GM12875 (cell line): ENCODE measurements around the gene CHTOP.

ENCODE experiments used
- H3K4me3 ChIP-seq: one replicate; pipeline ENCODE4 v1.5.1; 2011; ENCODE audit warnings: low read depth, low read length, control low read depth
- TF ChIP-seq, protein P1 (sequence below): IDR thresholded peaks from 2 replicates; pipeline ENCODE4 v1.5.1; 2011; ENCODE audit warnings: low read depth, mild to moderate bottlenecking, control low read depth, inconsistent platforms, low read length, moderate library complexity, borderline replicate concordance; ENCODE audit not compliant: insufficient read depth

CHTOP gene

DNA sequence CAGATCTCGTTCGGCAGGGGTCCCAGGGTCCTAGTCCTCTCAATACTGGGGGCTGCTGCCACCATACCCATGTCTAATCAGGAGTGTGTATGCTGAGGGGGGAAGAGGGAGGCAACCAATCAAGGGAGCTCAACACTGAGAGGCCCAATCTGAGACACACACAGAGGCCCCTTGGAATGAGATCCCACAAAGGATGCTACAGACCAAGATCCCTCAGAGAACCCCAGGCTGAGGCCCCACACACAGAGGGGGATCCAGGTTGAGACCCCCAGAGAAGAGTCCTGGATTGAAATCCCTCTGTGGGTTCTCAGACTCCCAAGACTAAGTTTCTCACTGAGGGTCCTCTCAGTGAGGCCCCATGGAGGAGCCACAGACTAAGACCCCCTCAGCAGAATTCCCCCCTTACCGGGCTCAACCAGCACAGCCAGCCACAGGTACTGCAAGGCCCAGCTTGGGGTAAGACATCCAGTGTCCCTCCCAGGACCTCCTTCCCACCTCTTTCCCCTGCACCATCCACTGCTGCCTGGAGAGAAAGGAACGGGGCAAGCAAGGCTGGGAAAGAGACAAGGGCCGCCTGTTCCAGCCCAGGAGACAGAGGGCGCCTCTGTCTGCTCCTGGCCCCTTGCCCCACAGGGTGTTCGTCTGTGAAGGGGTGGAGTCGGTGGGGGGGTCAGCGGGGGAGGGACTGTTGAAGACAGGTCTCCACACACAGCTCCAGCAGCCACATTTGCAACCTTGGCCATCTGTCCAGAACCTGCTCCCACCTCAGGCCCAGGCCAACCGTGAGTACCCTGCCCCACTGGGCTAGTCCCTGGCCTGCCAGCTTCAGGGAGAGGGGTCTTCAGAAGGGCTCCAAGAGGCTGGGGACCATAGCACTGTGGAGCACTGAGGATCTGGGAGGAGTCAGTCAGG is 5.9 kb upstream of the CHTOP start, which contains the start of gene S100A1:
Gene S100A1, plus strand, starts transcription at position 720 of the 912 bp plus-strand sequence. CDS start 2,088 bp downstream, outside the sequence.
- H3K4me3 ChIP-seq: peak within 1 kb of the TSS; percentile 38
- TF ChIP-seq, protein P1, sequence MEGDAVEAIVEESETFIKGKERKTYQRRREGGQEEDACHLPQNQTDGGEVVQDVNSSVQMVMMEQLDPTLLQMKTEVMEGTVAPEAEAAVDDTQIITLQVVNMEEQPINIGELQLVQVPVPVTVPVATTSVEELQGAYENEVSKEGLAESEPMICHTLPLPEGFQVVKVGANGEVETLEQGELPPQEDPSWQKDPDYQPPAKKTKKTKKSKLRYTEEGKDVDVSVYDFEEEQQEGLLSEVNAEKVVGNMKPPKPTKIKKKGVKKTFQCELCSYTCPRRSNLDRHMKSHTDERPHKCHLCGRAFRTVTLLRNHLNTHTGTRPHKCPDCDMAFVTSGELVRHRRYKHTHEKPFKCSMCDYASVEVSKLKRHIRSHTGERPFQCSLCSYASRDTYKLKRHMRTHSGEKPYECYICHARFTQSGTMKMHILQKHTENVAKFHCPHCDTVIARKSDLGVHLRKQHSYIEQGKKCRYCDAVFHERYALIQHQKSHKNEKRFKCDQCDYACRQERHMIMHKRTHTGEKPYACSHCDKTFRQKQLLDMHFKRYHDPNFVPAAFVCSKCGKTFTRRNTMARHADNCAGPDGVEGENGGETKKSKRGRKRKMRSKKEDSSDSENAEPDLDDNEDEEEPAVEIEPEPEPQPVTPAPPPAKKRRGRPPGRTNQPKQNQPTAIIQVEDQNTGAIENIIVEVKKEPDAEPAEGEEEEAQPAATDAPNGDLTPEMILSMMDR: no peak

DNA sequence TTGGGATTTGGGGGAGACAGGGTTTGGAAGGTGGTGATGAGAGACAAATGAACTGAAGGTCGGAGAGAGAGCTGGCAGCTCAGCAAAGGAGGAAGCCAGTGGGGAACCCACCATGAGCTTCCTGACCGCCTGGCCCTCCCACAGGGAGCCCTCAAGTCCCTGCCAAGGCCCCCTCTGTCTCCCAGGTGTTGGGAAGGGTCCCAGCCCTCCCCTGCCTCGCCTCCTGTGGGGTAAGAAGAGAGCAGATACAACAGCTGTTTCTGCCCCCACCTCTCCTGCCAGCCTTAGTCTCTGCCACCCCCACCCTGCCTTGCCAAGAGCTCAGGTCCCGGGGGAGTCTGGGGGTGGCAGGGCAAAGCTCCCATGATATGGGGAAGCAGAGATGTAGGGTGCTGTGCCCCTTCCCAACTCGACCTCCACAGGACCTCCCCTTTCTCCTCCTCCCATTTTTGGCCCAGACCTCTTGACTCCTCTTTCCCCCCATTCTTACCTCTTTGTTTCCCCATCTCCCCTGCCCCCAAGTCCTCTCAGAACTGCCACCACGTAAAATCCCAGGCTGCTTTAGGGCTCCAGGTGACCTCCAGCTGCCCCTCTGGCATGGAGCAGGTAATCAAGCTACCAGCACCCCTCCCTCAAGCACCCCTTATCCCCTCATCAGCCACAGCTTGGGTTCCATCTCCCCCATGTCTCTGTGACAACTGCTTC is 5.1 kb upstream of the CHTOP start:
- TF ChIP-seq, protein P1: no peak

DNA sequence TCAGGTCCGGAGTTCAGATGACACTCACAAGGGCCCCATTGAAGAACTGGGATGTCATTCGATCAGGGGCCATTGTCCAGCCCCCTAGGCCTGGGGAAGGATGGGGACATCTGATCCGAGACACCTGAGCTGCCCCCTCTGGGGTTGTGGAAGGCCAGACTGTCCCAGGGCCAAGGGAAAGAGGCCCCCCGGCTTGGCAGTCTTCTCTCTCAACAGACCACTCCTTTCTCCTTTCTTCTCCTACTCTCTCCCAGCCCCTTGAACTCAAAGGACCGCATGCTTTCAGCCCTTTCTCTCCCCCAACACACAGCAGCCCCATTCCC is 4.6 kb upstream of the CHTOP start:
- TF ChIP-seq, protein P1: no peak
- no peak overlapping the region for H3K4me3 ChIP-seq

More for the DNA sequence above, 5.1 kb upstream of the CHTOP start:
- no peak overlapping the region for H3K4me3 ChIP-seq

DNA sequence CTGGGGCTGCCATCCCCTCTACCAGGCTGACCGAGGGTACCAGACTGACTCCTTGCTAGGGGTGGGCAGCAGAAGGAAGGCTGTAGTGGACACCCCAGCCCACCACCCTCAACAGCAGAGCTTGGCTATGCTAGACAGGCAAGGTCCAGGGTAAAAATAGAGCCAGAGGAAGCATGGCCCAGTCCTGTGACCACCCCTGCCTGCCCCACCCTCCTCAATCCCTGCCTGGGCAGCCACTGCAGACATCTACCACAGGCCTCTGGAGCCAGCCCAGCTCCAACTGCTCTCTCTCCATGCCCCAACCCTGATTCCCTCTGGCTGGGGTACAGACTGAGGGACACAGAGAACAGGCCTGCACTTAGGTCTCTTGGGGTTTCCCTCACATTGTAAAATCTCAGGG is 3.9 kb upstream of the CHTOP start:
- H3K4me3 ChIP-seq: no peak overlapping the region
- TF ChIP-seq, protein P1: no peak

DNA sequence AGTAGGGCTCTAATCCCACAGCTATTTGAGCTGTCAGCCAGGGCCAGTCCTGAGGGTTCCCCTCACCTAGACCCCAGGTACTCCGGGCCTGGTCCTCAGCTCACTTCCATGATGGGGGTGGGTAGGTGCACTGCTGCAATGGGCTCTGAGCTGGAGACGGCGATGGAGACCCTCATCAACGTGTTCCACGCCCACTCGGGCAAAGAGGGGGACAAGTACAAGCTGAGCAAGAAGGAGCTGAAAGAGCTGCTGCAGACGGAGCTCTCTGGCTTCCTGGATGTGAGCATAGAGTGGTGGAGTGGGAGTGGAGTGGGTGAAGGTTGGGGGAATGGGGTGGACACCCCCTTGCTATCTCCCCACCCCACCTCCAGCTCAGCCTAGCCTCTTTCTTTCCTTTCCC is 3.5 kb upstream of the CHTOP start:
- H3K4me3 ChIP-seq: no peak overlapping the region
- TF ChIP-seq, protein P1: no peak

DNA sequence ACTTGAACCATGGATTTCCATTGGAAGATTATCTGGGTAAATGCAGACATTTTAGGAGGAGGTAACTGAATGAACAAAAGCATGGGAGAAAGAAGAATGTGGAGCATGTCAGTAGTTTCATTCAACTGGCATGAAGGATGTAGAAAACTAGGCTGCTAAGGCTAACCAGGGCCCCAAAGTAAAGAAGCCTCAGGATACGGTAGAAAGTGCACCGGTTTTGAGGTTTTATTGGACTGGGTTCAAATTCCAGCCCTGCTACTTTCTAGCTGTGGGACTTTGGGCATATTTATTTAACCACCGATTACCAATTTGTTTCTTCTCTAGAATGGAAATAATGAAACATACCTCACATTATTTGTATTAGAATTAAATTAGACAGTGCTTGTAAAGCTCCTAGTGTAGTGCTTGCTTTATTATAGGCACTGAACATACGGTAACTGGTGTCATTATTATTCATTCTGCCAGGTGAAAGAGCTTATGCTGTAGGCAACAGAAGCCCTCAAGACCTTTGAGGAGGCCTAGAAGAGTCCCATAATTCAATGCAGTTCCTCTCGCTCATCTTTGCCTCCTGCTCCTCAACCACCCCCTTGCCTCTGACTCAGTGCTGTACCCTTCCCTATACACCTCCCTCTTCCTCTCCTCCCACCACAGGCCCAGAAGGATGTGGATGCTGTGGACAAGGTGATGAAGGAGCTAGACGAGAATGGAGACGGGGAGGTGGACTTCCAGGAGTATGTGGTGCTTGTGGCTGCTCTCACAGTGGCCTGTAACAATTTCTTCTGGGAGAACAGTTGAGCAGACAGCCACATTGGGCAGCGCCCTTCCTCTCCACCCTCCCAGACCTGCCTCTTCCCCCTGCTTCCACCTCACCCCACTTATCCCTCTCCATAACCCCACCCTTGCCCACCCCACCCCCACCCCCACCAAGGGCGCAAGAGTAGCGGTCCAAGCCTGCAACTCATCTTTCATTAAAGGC is 2.5 kb upstream of the CHTOP start:
- TF ChIP-seq, protein P1: no peak
- H3K4me3 ChIP-seq: no peak overlapping the region
